GF-D8 (cell line): ENCODE measurements around the gene SLC25A22.

Source experiments
- DNase-seq: peaks from one replicate; lab custom pipeline; 2025; lab: John Stamatoyannopoulos, UW

The SLC25A22 gene

DNA sequence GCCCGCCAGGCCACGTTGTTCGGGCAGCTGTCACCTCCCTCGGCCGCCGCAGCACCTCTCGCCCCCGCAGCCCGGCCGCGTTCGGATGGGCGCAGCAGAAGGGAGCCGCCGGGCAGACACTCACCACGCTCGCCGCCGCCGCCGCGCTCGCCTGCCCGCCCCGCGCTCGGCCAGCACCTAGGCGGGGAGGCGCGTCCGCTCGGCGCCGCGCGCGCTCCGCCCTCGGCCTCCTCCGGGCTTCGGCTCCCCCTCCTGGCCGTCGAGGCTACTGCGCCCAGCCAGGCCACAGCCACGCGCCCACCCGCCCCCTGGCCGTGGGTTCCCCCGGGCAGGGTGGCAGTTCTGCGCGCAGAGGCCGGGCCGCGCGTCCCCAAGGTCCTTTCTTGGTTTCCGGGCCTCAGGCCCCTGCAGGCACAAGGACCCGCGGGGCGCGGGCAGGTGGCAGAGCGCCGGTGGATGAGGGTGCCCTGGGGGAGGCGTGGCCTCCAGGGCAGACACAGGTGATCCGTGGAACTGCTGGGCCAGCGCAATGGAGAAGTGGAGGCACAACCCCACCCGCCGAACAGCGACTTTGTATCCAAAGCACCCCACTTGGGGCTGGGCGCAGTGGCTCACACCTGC, at the start of gene SLC25A22:
Gene SLC25A22, minus strand, starts transcription at position 189 of the 621 bp plus-strand sequence. CDS start 3,275 bp downstream, outside the sequence.
- no peak for DNase-seq

GRCh38 chr11:847876-848275, 49.8 kb upstream of the SLC25A22 start:
- DNase-seq = no peak

DNA sequence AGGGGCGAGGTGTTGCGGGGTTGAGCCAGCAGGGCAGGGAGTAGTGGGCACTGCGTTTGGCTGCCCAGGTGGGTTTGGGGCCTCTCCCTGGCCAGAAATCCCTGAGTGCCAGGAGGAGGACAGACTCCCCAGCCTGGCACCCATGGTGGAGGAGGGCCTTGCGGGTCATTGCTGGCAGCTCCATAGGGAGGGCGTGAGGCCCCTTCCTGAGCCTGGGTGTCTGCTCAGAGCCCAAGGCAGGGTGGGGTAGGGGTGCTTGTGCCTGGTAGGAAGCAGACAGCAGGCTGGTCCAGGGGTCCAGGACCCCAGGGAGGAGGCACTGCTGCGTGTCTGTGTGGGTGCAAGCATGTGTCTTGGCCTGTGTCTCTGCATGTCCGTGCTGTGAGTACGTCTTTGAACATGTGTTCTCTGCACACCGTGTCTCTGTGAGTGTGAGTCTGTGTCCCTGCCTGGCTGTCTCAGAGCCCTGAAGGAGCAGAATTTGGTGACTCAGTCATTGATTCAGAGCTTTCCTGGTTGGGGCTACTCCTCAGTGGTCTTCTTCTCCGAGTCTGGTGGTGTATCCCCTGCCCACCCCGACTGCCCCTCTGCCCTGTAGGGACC, 48.5 kb upstream of the SLC25A22 start:
- DNase-seq = no peak

DNA sequence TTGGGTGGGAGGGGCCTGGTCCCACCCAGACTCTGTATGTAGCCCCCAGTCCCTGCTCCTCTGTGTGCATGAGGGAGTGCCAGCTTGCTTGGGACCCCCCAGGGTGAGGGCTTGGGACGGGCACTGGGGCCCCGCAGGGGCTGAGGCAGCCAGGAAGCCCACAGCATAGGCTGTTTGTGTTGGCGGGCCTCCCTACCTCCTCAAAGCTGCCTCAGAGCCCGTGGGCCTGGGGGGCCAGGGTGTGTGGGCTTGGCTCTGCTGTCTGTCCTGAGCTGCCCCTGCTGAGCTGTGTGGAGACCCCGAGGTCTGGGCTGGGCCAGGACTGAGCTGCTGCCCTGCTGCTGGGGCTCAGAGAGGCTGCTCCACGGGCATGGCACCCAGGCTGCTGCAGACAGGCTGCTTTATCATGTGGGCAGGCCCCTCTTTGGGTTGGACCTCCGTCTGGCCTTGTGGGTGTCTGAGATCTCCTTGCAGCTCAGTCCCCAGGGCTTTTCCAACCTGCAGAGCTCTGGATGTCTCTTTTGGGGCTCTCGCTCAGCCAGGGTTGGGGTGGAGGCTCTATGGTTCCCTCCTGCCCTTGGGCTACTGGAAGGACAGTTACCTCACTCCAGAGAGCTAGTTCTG, 47.9 kb upstream of the SLC25A22 start:
- DNase-seq = no peak

- peak; percentile 24 for DNase-seq
Observed at GRCh38 chr11:844693-845644, 46.9 kb upstream of the SLC25A22 start.

- no peak for DNase-seq
Observed at GRCh38 chr11:843818-844692, 46.0 kb upstream of the SLC25A22 start.

- DNase-seq = no peak
Observed at GRCh38 chr11:843086-843734, 45.1 kb upstream of the SLC25A22 start.

DNA sequence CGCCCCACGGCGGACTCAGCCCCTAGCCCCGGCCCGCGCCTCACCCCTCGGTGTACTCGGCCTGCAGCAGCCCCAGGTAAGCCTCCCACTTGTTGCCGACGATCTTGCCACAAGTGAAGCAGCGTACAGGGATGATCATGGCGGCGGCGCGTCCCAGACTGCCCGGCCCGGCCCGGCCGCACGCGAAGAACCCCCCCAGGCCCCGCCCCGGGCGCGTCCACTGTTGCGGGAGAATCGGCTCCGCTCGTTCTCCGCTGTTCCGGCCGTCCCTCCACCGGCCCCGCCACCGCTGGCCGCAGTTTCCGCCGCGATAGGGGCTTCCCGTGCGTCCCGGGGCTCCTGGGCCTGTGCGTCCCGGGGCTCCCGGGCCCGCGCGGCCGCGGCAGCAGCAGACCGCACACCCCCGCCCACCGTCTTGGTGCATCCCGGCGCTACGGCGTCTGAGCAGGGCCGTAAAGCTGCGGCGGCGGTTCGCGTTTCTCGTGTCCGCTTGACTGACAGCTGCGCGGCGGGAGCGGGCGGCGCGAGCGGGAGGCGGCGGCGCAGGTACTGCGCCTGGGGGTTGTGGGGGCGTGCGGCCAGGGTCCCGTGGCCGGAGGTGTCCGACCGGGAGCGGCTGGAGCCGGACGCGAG, 44.4 kb upstream of the SLC25A22 start, which contains the start of the genes POLR2L and TSPAN4:
Gene POLR2L, minus strand, starts transcription at position 160 of the 633 bp plus-strand sequence. Its CDS starts 21 bp downstream, at position 139.
Gene TSPAN4, plus strand, starts transcription at position 483 of the 633 bp plus-strand sequence. CDS start 7,453 bp downstream, outside the sequence.
- DNase-seq = peak; percentile 16

DNA sequence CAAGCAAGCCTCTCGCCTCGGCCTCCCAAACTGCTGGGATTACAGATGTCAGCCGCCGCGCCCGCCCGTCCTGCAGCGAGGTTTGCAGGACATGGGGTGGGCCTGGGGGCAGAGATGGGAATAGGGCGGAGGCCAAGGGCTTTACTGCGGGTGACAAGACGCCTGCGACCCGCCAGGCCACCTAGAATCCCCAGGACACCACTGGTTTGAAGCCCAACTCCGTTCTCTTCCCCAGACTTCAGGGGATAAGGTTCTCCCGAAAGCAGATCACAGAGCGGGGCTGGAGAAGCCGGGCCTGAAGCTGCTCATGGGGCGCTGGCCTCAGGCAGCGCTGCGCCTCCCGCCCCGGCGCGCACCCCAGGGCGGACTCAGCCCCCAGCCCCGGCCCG, 43.9 kb upstream of the SLC25A22 start:
- DNase-seq = no peak

- DNase-seq = no peak
Observed at GRCh38 chr11:839875-840617, 42.0 kb upstream of the SLC25A22 start.

DNA sequence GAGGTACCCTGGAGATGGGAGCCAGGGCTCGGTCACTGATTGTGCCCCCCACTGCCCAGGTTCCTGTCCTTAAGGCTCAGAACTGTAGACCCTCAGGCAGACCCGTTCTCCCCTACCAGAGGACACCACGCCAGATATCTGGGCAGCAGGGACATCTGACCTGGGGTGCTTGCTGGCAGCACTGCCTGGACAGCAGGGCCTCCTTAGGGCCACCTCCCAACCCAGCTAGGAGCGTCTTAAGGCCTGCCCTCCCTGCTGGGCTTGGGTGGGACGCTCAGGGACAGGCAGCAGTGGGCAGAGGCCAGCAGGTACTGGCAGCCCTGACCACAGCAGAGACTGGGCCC, 41.2 kb upstream of the SLC25A22 start:
- DNase-seq = no peak

DNA sequence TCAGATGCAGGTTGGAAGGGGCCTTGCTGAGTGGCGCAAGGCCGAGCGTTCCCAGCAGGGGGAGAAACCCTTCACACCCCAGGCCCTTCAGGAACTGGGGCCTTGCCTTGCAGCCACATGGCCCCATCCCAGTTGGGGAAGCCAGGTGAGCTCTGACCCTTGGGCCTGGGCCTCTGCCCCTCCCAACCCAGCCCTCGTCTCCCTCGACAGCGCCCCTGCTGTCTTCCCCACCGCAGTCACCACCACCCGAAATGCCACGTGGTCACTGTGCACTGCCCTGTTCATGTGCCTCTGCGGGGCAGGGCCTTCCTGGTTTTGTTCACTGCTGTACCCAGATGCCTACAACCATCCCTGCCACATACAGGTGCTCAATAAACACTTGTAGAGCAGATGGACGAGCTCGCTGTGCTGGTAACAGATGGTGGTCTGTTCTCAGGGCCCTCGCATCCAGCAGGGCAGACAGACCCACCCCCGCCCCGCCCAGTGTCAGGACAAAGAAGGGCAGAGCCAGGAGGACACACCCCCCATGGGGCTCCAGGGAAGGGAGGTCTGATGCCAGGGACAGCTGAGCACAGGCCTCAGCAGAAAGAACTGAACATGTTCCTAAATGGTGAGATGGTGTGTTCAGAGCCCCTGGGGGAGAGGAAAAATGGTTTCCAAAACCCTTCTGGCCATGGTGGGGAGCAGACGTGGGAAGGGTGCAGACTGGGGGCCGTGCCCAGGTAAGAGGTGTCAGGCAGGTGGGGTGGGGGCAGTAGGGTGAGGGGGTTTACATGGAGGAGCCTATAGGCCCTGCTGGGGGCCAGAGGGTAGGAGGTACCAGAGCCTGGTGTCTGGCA, 40.6 kb upstream of the SLC25A22 start:
- no peak for DNase-seq

GRCh38 chr11:837990-838307, 39.9 kb upstream of the SLC25A22 start:
- DNase-seq = no peak

GRCh38 chr11:837189-837989, 39.3 kb upstream of the SLC25A22 start:
- no peak for DNase-seq

GRCh38 chr11:836700-837099, 38.6 kb upstream of the SLC25A22 start:
- DNase-seq = no peak

GRCh38 chr11:836274-836673, 38.2 kb upstream of the SLC25A22 start:
- no peak for DNase-seq

GRCh38 chr11:834371-835316, 36.6 kb upstream of the SLC25A22 start:
- no peak for DNase-seq
